Fibroblast of skin of scalp (primary cell): ENCODE measurements around the gene INTS6.
"Not testable (repeated sequence)": the region's sequence is repeated elsewhere in the genome, so short reads cannot be mapped to it uniquely, and the experiment has no call there.

ENCODE experiments used
- DNase-seq: peaks from one replicate; pipeline ENCODE4 v3.0.0-alpha.2; 2013

The INTS6 gene

GRCh38 chr13:51453959-51454703 is 1.3 kb upstream of the INTS6 start:
- DNase-seq, result no peak

- peak; percentile 74 for DNase-seq
Measured at GRCh38 chr13:51453207-51453958, 547 bp upstream of the INTS6 start.

GRCh38 chr13:51451467-51452360 is 1.1 kb downstream of the INTS6 start:
- DNase-seq, result peak; percentile 83

GRCh38 chr13:51451134-51451466 is 1.7 kb downstream of the INTS6 start:
- no peak for DNase-seq

- no peak for DNase-seq
Measured at GRCh38 chr13:51449018-51449417, 3.8 kb downstream of the INTS6 start.

- DNase-seq, result peak; percentile 58
Measured at GRCh38 chr13:51444922-51445321, 7.9 kb downstream of the INTS6 start.

GRCh38 chr13:51440381-51440780 is 12.5 kb downstream of the INTS6 start:
- DNase-seq, result no peak

- DNase-seq, result no peak
Measured at GRCh38 chr13:51437550-51438127, 15.2 kb downstream of the INTS6 start.

- DNase-seq, result peak; percentile 33
Measured at GRCh38 chr13:51435002-51435578, 17.7 kb downstream of the INTS6 start.

GRCh38 chr13:51432576-51432975 is 20.3 kb downstream of the INTS6 start:
- no peak for DNase-seq

GRCh38 chr13:51426982-51427381 is 25.9 kb downstream of the INTS6 start:
- DNase-seq, result no peak

GRCh38 chr13:51425410-51426042 is 27.3 kb downstream of the INTS6 start:
- peak; percentile 40 for DNase-seq

GRCh38 chr13:51423766-51424165 is 29.1 kb downstream of the INTS6 start:
- DNase-seq, result no peak

GRCh38 chr13:51422484-51422883 is 30.4 kb downstream of the INTS6 start:
- no peak for DNase-seq

- no peak for DNase-seq
Measured at GRCh38 chr13:51420681-51421490, 31.9 kb downstream of the INTS6 start.

GRCh38 chr13:51419001-51419636 is 33.7 kb downstream of the INTS6 start:
- DNase-seq, result no peak

- DNase-seq, result no peak
Measured at GRCh38 chr13:51417716-51418115, 35.1 kb downstream of the INTS6 start.

GRCh38 chr13:51416107-51416506 is 36.7 kb downstream of the INTS6 start:
- no peak for DNase-seq

- not testable (repeated sequence) for DNase-seq
Measured at GRCh38 chr13:51415339-51415738, 37.5 kb downstream of the INTS6 start.

- no peak for DNase-seq
Measured at GRCh38 chr13:51412431-51412830, 40.4 kb downstream of the INTS6 start.
